HEK293 (cell line): ENCODE results near the gene TAF1L.
"Not testable (repeated sequence)": the region's sequence is repeated elsewhere in the genome, so short reads cannot be mapped to it uniquely, and the experiment has no call there.

Experiments used
- CTCF ChIA-PET: fragments of 350-600 bp; formaldehyde crosslinking; extraction: SDS; loops from one replicate; lab custom pipeline; 2021; ENCODE audit warnings: antibody characterized with exemption; lab: Yijun Ruan, JAX
- POLR2A ChIA-PET: fragments of 300-600 bp; formaldehyde crosslinking; extraction: SDS; loops from one replicate; lab custom pipeline; 2020; ENCODE audit warnings: antibody characterized with exemption, inconsistent platforms; lab: Yijun Ruan, JAX
- H3K27ac ChIP-seq: fragments of 200-500 bp; sonication (Bioruptor generic); 2 replicates; pipeline ENCODE4 v1.5.1; 2014; ENCODE audit warnings: low read depth, low read length, control low read depth, inconsistent platforms; ENCODE audit errors: extremely low read depth
- H3K36me3 ChIP-seq, 2 experiments: fragments of 200-500 bp in 1 of 2; sonication (Bioruptor generic) in 1 of 2; 1 replicate in 1 of 2; 2 replicates in 1 of 2; pipeline ENCODE4 v1.5.1; 2014 to 2017; ENCODE audit warnings: inconsistent platforms in 2 of 2, low read length in 2 of 2; ENCODE audit not compliant: control insufficient read depth in 2 of 2, insufficient read depth in 1 of 2
- H3K4me1 ChIP-seq: fragments of 200-500 bp; sonication (Bioruptor generic); 2 replicates; pipeline ENCODE4 v1.5.1; 2014; ENCODE audit warnings: mild to moderate bottlenecking, low read length, inconsistent platforms; ENCODE audit not compliant: control insufficient read depth, insufficient read depth
- H3K4me3 ChIP-seq: 2 replicates; pipeline ENCODE4 v1.5.1; 2011; ENCODE audit warnings: low read depth, mild to moderate bottlenecking, control low read depth, low read length, moderate library complexity
- H3K9me3 ChIP-seq: fragments of 200-500 bp; sonication (Bioruptor generic); 2 replicates; pipeline ENCODE4 v1.5.1; 2014; ENCODE audit warnings: low read depth, low read length, inconsistent platforms; ENCODE audit not compliant: control insufficient read depth, insufficient read depth
- BCL11B ChIP-seq: fragments of 450-650 bp; formaldehyde crosslinking; IDR thresholded peaks from 2 replicates; pipeline ENCODE4 v1.5.1; 2016; ENCODE audit warnings: low read depth, missing biosample characterization, missing genetic modification characterization
- EGR2 ChIP-seq: fragments of 450-650 bp; formaldehyde crosslinking; IDR thresholded peaks from 2 replicates; pipeline ENCODE4 v1.5.1; 2016; ENCODE audit warnings: low read depth, missing biosample characterization, missing genetic modification characterization
- MEIS1 ChIP-seq: sonication (generic); formaldehyde crosslinking; IDR thresholded peaks from 2 replicates; pipeline ENCODE4 v1.8.1; 2022; ENCODE audit warnings: missing genetic modification reagents, mild to moderate bottlenecking, borderline replicate concordance
- SETDB1 ChIP-seq: IDR thresholded peaks from one replicate; pipeline ENCODE4 v1.6.1; 2017; ENCODE audit warnings: mild to moderate bottlenecking, low read length, moderate library complexity, mixed read lengths; ENCODE audit not compliant: insufficient read length
- YY1 ChIP-seq: fragments of 450-650 bp; formaldehyde crosslinking; IDR thresholded peaks from 2 replicates; pipeline ENCODE4 v1.5.1; 2018; ENCODE audit warnings: missing biosample characterization, missing genetic modification characterization
- ZBTB17 ChIP-seq: fragments of 450-650 bp; formaldehyde crosslinking; IDR thresholded peaks from 2 replicates; pipeline ENCODE4 v1.5.1; 2016; ENCODE audit warnings: missing biosample characterization, missing genetic modification characterization
- ZBTB49 ChIP-seq: fragments of 450-650 bp; formaldehyde crosslinking; IDR thresholded peaks from 2 replicates; pipeline ENCODE4 v1.5.1; 2016; ENCODE audit warnings: missing biosample characterization, missing genetic modification characterization, low read depth
- ZEB2 ChIP-seq: fragments of 450-650 bp; formaldehyde crosslinking; IDR thresholded peaks from 2 replicates; pipeline ENCODE4 v1.5.1; 2016; ENCODE audit warnings: missing biosample characterization, missing genetic modification characterization
- ZNF114 ChIP-seq: fragments of 450-650 bp; formaldehyde crosslinking; IDR thresholded peaks from 2 replicates; pipeline ENCODE4 v1.5.0; 2017; ENCODE audit warnings: missing biosample characterization, missing genetic modification characterization
- ZNF169 ChIP-seq: fragments of 450-650 bp; formaldehyde crosslinking; IDR thresholded peaks from 2 replicates; pipeline ENCODE4 v1.5.1; 2016; ENCODE audit warnings: missing biosample characterization, missing genetic modification characterization
- ZNF174 ChIP-seq: fragments of 450-650 bp; formaldehyde crosslinking; IDR thresholded peaks from 2 replicates; pipeline ENCODE4 v1.5.0; 2017; ENCODE audit warnings: missing biosample characterization, mild to moderate bottlenecking, missing genetic modification characterization
- ZNF221 ChIP-seq: fragments of 450-650 bp; formaldehyde crosslinking; IDR thresholded peaks from 2 replicates; pipeline ENCODE4 v1.5.1; 2017; ENCODE audit warnings: missing biosample characterization, missing genetic modification characterization, borderline replicate concordance
- ZNF23 ChIP-seq: fragments of 450-650 bp; formaldehyde crosslinking; IDR thresholded peaks from 2 replicates; pipeline ENCODE4 v1.5.1; 2016; ENCODE audit warnings: missing biosample characterization, missing genetic modification characterization, borderline replicate concordance
- ZNF280D ChIP-seq: fragments of 450-650 bp; formaldehyde crosslinking; IDR thresholded peaks from 2 replicates; pipeline ENCODE4 v1.5.1; 2016; ENCODE audit warnings: missing biosample characterization, missing genetic modification characterization
- ZNF311 ChIP-seq: fragments of 450-650 bp; formaldehyde crosslinking; IDR thresholded peaks from 2 replicates; pipeline ENCODE4 v1.5.1; 2017; ENCODE audit warnings: missing biosample characterization, missing genetic modification characterization, borderline replicate concordance
- ZNF626 ChIP-seq: fragments of 450-650 bp; sonication (Bioruptor Pico); formaldehyde crosslinking; IDR thresholded peaks from 2 replicates; pipeline ENCODE4 v1.5.1; 2018; ENCODE audit warnings: missing biosample characterization, missing genetic modification characterization, inconsistent platforms
- ZNF677 ChIP-seq: fragments of 450-650 bp; IDR thresholded peaks from 2 replicates; pipeline ENCODE4 v1.5.0; 2018; ENCODE audit warnings: missing biosample characterization, mild to moderate bottlenecking, missing genetic modification characterization, moderate library complexity
- ZNF777 ChIP-seq: fragments of 450-650 bp; formaldehyde crosslinking; IDR thresholded peaks from 2 replicates; pipeline ENCODE4 v1.5.1; 2017; ENCODE audit warnings: missing biosample characterization, missing genetic modification characterization, borderline replicate concordance
- ZNF785 ChIP-seq: fragments of 450-650 bp; formaldehyde crosslinking; IDR thresholded peaks from 2 replicates; pipeline ENCODE4 v1.5.1; 2016; ENCODE audit warnings: missing biosample characterization, missing genetic modification characterization
- ZNF830 ChIP-seq: fragments of 450-650 bp; IDR thresholded peaks from 2 replicates; pipeline ENCODE4 v1.5.0; 2018; ENCODE audit warnings: missing biosample characterization, missing genetic modification characterization, low read depth, mild to moderate bottlenecking, moderate library complexity
- TF ChIP-seq, protein P1 (sequence below): fragments of 450-650 bp; formaldehyde crosslinking; IDR thresholded peaks from 2 replicates; pipeline ENCODE4 v1.5.1; 2016; ENCODE audit warnings: missing biosample characterization, missing genetic modification characterization

TAF1L gene

GRCh38 chr9:32603914-32604852 lies 31.3 kb downstream of the TAF1L start:
- ChIA-PET CTCF (interaction anchor here (1.3 to 3.0 kb wide), 5 partner anchors 15 to 364 kb away, joined by 3 to 12 read pairs (median 9); no protein-coding TSS in a partner anchor), POLR2A (interaction anchor here (0.7 kb wide), 1 partner anchor 324 kb away, joined by 3 read pairs; no protein-coding TSS in a partner anchor)

GRCh38 chr9:32599021-32599420 lies 36.4 kb downstream of the TAF1L start:
- H3K4me3 ChIP-seq, POLR2A ChIA-PET, H3K36me3 ChIP-seq, H3K4me1 ChIP-seq, H3K27ac ChIP-seq, H3K9me3 ChIP-seq: not testable (repeated sequence)
- CTCF ChIA-PET, result interaction anchor here (0.6 to 1.5 kb wide), 4 partner anchors 11 to 221 kb away, joined by 3 to 5 read pairs (median 4); no protein-coding TSS in a partner anchor

More at GRCh38 chr9:32603914-32604852, 31.3 kb downstream of the TAF1L start:
- Histone ChIP-seq H3K4me3 (no peak overlapping the region), H3K4me1 (no peaks in the 10 kb centered on the region), H3K36me3 (no peaks in the 10 kb centered on the region), H3K27ac (no peak overlapping the region), H3K9me3 (no peaks in the 10 kb centered on the region)
- TF ChIP-seq ZNF280D (tag by site-specific recombination) (no peak), ZBTB17 (tag by site-specific recombination) (peak; percentile 19; the same call in 1 of the 2 replicates)

DNA sequence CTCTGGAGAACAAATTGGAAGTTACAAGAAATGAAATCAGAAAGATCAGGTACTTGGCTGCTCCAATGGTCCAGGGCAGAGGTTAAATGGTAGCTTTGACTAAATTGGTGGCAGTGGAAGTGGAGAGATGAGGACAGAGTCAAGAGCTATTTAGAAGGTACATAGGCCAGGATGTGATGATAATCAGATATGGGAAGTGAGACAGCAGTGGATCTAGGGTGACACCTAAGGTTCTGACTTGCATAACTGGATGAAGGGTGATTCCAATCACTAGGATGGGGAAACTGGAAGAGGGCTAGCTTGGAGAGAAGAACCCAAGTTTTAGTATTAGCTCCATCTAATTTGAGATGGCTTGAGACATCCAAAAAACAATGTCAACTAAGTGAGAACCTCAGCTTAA lies 38.5 kb downstream of the TAF1L start:
- TF ChIP-seq ZNF114 (tag by site-specific recombination) (no peak), ZNF677 (tag by site-specific recombination) (no peak), ZNF785 (tag by site-specific recombination) (no peak), SETDB1 (no peak), ZBTB49 (tag by site-specific recombination) (no peak), YY1 (tag by site-specific recombination) (no peak), ZEB2 (tag by site-specific recombination) (no peak), ZNF777 (no peak), BCL11B (tag by site-specific recombination) (no peak), EGR2 (no peak), ZNF830 (no peak), ZNF221 (tag by site-specific recombination) (no peak), MEIS1 (CRISPR knock-in tag) (no peak), ZNF23 (no peak), ZNF311 (tag by site-specific recombination) (no peak), ZNF626 (no peak), ZNF169 (no peak), ZNF174 (tag by site-specific recombination) (no peak)
- TF ChIP-seq, protein P1, sequence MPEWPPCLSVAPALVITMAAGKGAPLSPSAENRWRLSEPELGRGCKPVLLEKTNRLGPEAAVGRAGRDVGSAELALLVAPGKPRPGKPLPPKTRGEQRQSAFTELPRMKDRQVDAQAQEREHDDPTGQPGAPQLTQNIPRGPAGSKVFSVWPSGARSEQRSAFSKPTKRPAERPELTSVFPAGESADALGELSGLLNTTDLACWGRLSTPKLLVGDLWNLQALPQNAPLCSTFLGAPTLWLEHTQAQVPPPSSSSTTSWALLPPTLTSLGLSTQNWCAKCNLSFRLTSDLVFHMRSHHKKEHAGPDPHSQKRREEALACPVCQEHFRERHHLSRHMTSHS, result no peak
- Histone ChIP-seq H3K4me3 (no peak overlapping the region), H3K4me1 (no peaks in the 10 kb centered on the region), H3K9me3 (no peaks in the 10 kb centered on the region), H3K36me3 (no peaks in the 10 kb centered on the region), H3K27ac (no peak overlapping the region)
- CTCF ChIA-PET, result interaction anchor here (0.6 to 1.1 kb wide), 3 partner anchors 15 to 219 kb away, joined by 3 to 5 read pairs (median 3); no protein-coding TSS in a partner anchor
- POLR2A ChIA-PET, result no interaction called here
